HL-60 (cell line): ENCODE data around the gene SPSB4.

Experiments used
- CTCF ChIP-seq: IDR thresholded peaks from one replicate; pipeline ENCODE4 v1.5.1; 2011; ENCODE audit warnings: low read length, control low read depth, inconsistent platforms; ENCODE audit not compliant: insufficient read depth
- GABPA ChIP-seq: IDR thresholded peaks from 2 replicates; pipeline ENCODE4 v1.6.1; 2012; ENCODE audit warnings: low read depth
- POLR2AphosphoS5 ChIP-seq: IDR thresholded peaks from 2 replicates; pipeline ENCODE4 v1.6.1; 2012; ENCODE audit warnings: low read depth
- REST ChIP-seq: IDR thresholded peaks from 2 replicates; pipeline ENCODE4 v1.6.1; 2012; ENCODE audit warnings: low read depth; ENCODE audit not compliant: insufficient replicate concordance
- SPI1 ChIP-seq: IDR thresholded peaks from 2 replicates; pipeline ENCODE4 v1.6.1; 2012; ENCODE audit warnings: low read depth, mild to moderate bottlenecking, borderline replicate concordance

DNA sequence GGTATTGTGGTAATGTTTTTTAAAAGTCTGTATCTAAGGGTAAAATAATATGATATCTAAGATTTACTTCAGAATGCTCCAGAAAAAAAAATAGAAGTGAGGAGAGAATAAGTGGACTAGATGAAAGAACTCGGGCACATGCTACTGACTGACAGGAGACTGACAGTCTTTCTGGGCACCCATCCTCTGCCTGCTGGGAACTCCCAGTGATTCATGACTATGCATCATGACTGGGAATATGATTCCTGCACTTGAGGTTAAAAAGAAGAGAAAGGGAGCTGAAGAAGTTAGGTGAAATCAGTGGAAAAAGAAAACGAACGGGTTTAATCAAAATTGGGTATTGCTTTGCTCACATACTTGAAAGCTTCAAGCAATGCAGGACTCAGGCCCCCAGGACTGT, 35.7 kb upstream of the SPSB4 start:
- TF ChIP-seq CTCF (no peak), GABPA (no peak), POLR2AphosphoS5 (no peak), REST (no peak), SPI1 (no peak)
